Stimulated activated CD8-positive, alpha-beta memory T cell treated with anti-CD3 and anti-CD28 coated beads, Interleukin-12 subunit alpha, Interleukin-12 subunit beta, amount 100 ng/mL, for 24 hours (primary cell): ENCODE measurements around the gene MORN1.

ENCODE experiments used
- DNase-seq: peaks from one replicate; pipeline ENCODE4 v3.0.0-alpha.2; 2020; ENCODE audit errors: extremely low read depth

The MORN1 gene

DNA sequence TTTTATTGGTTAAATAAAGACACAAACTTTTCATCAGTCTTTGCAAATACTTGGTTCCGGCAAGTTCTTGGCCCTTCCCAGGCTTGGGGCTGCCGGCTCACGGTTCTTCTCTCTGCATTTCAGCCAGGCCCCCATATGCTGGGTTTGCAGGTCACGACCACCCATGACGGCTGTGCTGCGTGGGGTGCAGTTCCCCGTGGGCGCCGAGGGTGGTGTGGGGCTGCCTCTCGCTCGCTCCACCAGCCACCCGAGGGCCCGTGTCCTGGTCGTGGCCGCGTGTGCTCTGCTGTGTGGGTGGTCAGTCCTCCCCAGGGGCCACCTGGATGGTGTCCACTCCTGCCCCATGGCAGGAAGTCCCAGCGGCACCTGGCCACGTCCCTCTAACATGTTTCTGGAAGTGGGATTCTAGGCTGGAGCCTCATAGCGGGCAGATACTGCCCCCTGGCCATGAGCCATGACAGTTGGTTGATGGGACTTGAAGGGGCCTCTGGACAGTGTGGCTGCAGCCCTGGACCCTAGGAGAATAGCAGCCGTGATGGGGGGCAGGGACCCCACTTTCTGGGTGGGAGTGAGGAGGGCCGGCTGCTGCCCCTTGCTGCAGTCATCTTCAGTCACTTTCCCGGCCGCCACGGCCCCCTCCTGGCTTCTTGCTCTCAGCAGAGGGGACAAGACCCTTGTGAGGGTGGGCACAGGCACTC lies 117.0 kb downstream of the MORN1 start:
- DNase-seq: no peak

DNA sequence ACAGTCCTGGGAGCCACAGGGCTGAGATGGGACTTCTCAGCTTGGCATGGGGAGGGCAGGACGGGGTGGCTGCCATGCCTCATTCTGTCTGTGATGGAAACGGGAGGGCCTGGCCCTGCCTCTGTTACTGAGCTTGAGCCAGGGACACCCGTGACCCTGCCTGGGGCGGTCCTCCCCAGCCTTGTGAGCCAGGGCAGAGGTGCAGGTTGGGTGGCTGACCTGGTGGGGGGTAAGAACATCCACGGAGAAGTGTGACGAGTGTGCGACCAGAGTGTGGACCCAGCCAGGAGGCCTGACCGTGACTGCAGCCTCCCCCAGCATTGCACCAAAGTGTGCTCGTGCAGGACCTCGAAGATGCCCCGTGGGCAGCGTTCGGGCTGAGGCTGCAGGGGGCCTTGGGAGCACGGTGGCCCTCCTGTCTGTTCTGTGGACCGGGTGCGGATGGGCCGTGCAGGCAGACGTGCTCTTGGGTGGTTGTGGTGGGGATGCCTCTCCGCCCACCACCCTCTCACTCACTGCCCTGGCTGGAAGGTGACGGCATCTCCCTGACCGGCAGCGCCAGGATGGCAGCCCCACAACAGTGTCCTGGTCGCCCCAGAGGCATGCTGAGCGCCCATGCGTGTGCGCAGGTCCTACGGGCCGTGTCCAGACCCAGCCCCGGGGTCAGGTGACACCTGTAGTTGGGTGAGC lies 117.8 kb downstream of the MORN1 start:
- DNase-seq: no peak

GRCh38 chr1:2272686-2273400 lies 118.5 kb downstream of the MORN1 start:
- DNase-seq: no peak

DNA sequence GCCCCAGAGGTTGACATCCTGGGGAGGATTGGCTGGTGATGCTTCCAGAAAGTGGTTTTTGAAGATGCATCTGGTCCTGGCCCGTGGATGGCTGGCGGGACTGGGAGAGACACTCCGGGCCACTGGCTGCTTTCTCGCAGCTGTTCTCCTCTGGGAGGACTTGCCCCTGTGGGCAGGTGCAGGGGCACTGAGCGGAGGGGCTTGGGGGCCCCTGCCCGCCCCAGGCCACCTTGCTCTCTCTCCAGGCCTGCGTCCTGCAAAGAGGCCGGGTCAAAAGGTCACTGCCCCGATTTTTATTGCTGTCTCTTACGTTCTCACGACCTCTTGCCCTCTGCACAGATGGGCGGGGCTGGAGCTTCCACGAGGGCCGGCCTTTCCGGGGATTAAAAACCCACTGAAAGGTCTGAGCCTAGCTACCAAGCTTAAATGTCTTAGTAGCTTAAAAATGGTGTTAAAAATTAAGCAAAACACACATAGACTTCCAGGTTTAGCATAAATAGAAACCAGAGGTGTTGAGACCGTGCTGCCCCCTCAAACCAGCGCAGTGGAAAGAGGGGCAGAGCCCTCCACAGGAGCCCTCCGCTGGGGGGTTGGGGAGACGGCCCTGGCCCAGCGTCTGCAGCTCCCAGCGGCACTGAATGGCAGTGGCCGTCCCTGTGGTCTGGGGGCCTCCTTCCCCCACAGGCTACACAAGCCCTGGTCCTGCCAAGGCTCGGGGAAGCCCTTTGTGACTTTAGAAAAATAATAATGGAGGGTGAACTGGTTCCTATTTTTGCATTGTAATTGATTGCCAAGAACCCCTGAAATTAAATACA lies 119.3 kb downstream of the MORN1 start:
- DNase-seq: no peak
